Keratinocyte (primary cell): Measurements from ENCODE around the gene SLC25A21. TPM values are rescaled to one million over a fixed set of nuclear protein-coding genes. Genes with fewer than 3 reads are reported as not detected.
A peak's percentile ranks its signal among the peaks of the same experiment; 100 is the strongest.

Experiments used
- DNase-seq: peaks from one replicate; pipeline ENCODE4 v3.0.0-alpha.2; 2011; ENCODE audit warnings: low read depth, missing footprints, low spot score
- FAIRE-seq: peaks from 2 replicates; lab custom pipeline; 2011; peaks lifted over from hg19 to GRCh38; lab: Jason Lieb, UNC
- H2AFZ ChIP-seq: 2 replicates; pipeline ENCODE4 v1.6.0; 2012; ENCODE audit warnings: low read length, control low read depth, inconsistent platforms; ENCODE audit not compliant: control insufficient read depth
- H3K27ac ChIP-seq: 2 replicates; pipeline ENCODE4 v1.5.1; 2011; ENCODE audit warnings: low read length; ENCODE audit not compliant: control insufficient read depth, insufficient read depth
- H3K27me3 ChIP-seq: 3 replicates; pipeline ENCODE4 v1.6.0; 2011; ENCODE audit warnings: low read length; ENCODE audit not compliant: control insufficient read depth, insufficient read depth; ENCODE audit errors: extremely low read depth
- H3K36me3 ChIP-seq, 2 experiments: 2 replicates in 1 of 2; 3 replicates in 1 of 2; pipeline ENCODE4 v1.5.1; 2011; ENCODE audit warnings: low read length in 2 of 2, mild to moderate bottlenecking in 1 of 2; ENCODE audit not compliant: control insufficient read depth in 2 of 2, insufficient read depth in 2 of 2; ENCODE audit errors: extremely low read depth in 1 of 2
- H3K4me1 ChIP-seq: 3 replicates; pipeline ENCODE4 v1.5.1; 2011; ENCODE audit warnings: low read length; ENCODE audit not compliant: control insufficient read depth, insufficient read depth; ENCODE audit errors: extremely low read depth
- H3K4me2 ChIP-seq: 3 replicates; pipeline ENCODE4 v1.6.0; 2011; ENCODE audit warnings: low read depth, low read length; ENCODE audit not compliant: control insufficient read depth, insufficient read depth; ENCODE audit errors: extremely low read depth
- H3K4me3 ChIP-seq, 3 experiments: fragments of 200-600 bp in 1 of 3; sonication (generic) in 1 of 3; 2 replicates in 2 of 3; 3 replicates in 1 of 3; pipeline ENCODE4 v1.5.1; 2011 to 2016; ENCODE audit warnings: low read length in 3 of 3, mild to moderate bottlenecking in 3 of 3, control low read depth in 2 of 3, inconsistent platforms in 1 of 3, low read depth in 1 of 3, mixed read lengths in 1 of 3, mixed run types in 1 of 3, moderate library complexity in 1 of 3; ENCODE audit not compliant: control insufficient read depth in 2 of 3, insufficient read depth in 2 of 3; ENCODE audit errors: extremely low read depth in 1 of 3
- H3K79me2 ChIP-seq: 2 replicates; pipeline ENCODE4 v1.6.0; 2012; ENCODE audit warnings: low read length; ENCODE audit not compliant: control insufficient read depth, insufficient read depth
- H3K9ac ChIP-seq: 3 replicates; pipeline ENCODE4 v1.6.0; 2011; ENCODE audit warnings: low read length; ENCODE audit not compliant: control insufficient read depth, insufficient read depth; ENCODE audit errors: extremely low read depth
- H3K9me1 ChIP-seq: 3 replicates; pipeline ENCODE4 v1.6.0; 2011; ENCODE audit warnings: low read length; ENCODE audit not compliant: control insufficient read depth, insufficient read depth; ENCODE audit errors: extremely low read depth
- H3K9me3 ChIP-seq: 2 replicates; pipeline ENCODE4 v1.5.1; 2012; ENCODE audit warnings: low read depth, low read length; ENCODE audit not compliant: control insufficient read depth
- H4K20me1 ChIP-seq: 3 replicates; pipeline ENCODE4 v1.6.0; 2011; ENCODE audit warnings: low read length; ENCODE audit not compliant: control insufficient read depth, insufficient read depth; ENCODE audit errors: extremely low read depth
- EZH2 ChIP-seq: IDR thresholded peaks from one replicate; pipeline ENCODE4 v1.6.1; 2012; ENCODE audit warnings: inconsistent platforms, mild to moderate bottlenecking, low read length, moderate library complexity
- dilution Hi-C: fragments of 300-500 bp; cut with MboI; formaldehyde crosslinking; loops from one replicate; pipeline ENCODE4 v1.7.0; 2020; ENCODE audit warnings: low sequenced_read_pairs; ENCODE audit not compliant: extremely low pct_ligation_motif_present
- polyA plus RNA-seq, 5 experiments: library from polyadenylated mRNA; depleted of rRNA in 3 of 5; stranded (reverse) in 3 of 5; stranded (forward) in 1 of 5; unstranded in 1 of 5; fragments of >200 nt; gene quantifications; 1 replicate in 1 of 5; 2 replicates in 3 of 5; 3 replicates in 1 of 5; pipeline versions ENCODE4 v1.2.1 to v1.2.3, GENCODE V29; 2011 to 2012; ENCODE audit warnings: missing spikeins in 2 of 5, low read depth in 1 of 5, low replicate concordance in 1 of 5
- TF ChIP-seq, protein P1 (sequence below), 3 experiments: IDR thresholded peaks in 1 of 3; conservative IDR thresholded peaks in 1 of 3; optimal IDR thresholded peaks in 1 of 3; 2 replicates in 2 of 3; 3 replicates in 1 of 3; pipeline versions ENCODE3 to v1.5.1; 2011; ENCODE audit warnings: low read length in 3 of 3, mild to moderate bottlenecking in 3 of 3, moderate library complexity in 2 of 3, control low read depth in 1 of 3, inconsistent platforms in 1 of 3; ENCODE audit not compliant: insufficient read depth in 2 of 3; ENCODE audit errors: extremely low read depth in 1 of 3

SLC25A21 gene
- polyA plus RNA-seq, 1 donor (not counting 4 experiments of a cell fraction or from before 2014, with no cell fraction given): 0.66 TPM

DNA sequence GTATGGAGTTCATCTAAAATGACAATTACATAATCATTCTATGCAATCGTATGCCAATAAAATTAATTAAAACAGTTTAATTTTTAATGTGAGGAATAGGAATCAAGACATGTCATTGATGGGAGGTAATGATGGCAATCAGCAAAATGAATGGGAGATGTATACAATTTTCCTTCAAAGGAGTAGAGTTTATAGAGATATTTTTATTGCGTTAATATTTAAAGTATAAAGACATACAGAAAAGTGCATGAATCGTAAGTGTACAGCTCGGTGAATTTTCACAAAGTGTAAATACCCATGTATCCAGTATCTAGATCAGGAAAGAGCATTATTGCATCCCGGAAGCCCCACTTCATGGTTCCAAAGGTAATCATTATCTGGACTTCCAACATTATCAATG is 26.5 kb upstream of the SLC25A21 start:
- no peak for DNase-seq
- no peak overlapping the region for H3K27ac ChIP-seq
- H3K9ac ChIP-seq: peak overlapping the region; percentile 81
- H3K27me3 ChIP-seq: no peaks in the 10 kb centered on the region
- H3K4me1 ChIP-seq: peaks cover 25% of the 10 kb centered on the region
- H2AFZ ChIP-seq: no peak overlapping the region
- no peak for TF ChIP-seq EZH2
- TF ChIP-seq, protein P1, sequence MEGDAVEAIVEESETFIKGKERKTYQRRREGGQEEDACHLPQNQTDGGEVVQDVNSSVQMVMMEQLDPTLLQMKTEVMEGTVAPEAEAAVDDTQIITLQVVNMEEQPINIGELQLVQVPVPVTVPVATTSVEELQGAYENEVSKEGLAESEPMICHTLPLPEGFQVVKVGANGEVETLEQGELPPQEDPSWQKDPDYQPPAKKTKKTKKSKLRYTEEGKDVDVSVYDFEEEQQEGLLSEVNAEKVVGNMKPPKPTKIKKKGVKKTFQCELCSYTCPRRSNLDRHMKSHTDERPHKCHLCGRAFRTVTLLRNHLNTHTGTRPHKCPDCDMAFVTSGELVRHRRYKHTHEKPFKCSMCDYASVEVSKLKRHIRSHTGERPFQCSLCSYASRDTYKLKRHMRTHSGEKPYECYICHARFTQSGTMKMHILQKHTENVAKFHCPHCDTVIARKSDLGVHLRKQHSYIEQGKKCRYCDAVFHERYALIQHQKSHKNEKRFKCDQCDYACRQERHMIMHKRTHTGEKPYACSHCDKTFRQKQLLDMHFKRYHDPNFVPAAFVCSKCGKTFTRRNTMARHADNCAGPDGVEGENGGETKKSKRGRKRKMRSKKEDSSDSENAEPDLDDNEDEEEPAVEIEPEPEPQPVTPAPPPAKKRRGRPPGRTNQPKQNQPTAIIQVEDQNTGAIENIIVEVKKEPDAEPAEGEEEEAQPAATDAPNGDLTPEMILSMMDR (optimal IDR thresholded peaks at IDR 0.05 in 1 of 3, IDR thresholded peaks at IDR 0.05 in 1 of 3, conservative IDR thresholded peaks at IDR 0.05 in 1 of 3; ENCODE audit: extremely low read depth in 1 of 3, insufficient read depth in 2 of 3, low read length in 3 of 3): no peak
- dilution Hi-C loops: no loop called here
- H3K9me1 ChIP-seq: no peaks in the 10 kb centered on the region
- peaks cover 14% of the 10 kb centered on the region for H3K79me2 ChIP-seq
- peak overlapping the region; percentile 54 to 83 (median 77) for H3K4me3 ChIP-seq
- FAIRE-seq: no peak
- no peaks in the 10 kb centered on the region for H4K20me1 ChIP-seq
- no peaks in the 10 kb centered on the region for H3K9me3 ChIP-seq
- peak overlapping the region; percentile 84 for H3K4me2 ChIP-seq
- no peaks in the 10 kb centered on the region for H3K36me3 ChIP-seq

DNA sequence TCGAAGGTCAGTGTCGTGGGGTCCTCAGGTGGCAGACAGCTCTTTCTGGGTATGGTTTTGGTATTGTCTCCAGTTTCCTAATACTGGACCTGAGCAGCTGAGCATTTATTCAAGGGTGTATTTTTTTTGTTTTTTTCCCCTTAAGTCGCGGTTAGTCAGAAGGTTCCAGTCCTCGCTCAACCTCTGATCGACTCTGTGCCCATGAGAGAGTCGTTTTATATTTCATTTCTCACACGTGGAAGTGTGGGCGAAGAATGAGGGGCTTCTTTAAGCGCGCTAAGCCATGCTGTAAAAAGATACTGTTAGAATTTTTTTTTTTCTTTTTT is 25.8 kb upstream of the SLC25A21 start:
- H3K79me2 ChIP-seq: peaks cover 13% of the 10 kb centered on the region
- dilution Hi-C loops: no loop called here

More for the DNA sequence above, 25.8 kb upstream of the SLC25A21 start:
- no peaks in the 10 kb centered on the region for H4K20me1 ChIP-seq
- peak overlapping the region; percentile 54 to 83 (median 77) for H3K4me3 ChIP-seq
- TF ChIP-seq, protein P1 (optimal IDR thresholded peaks at IDR 0.05 in 1 of 3, IDR thresholded peaks at IDR 0.05 in 1 of 3, conservative IDR thresholded peaks at IDR 0.05 in 1 of 3; ENCODE audit: extremely low read depth in 1 of 3, insufficient read depth in 2 of 3, low read length in 3 of 3): no peak
- no peak for TF ChIP-seq EZH2
- H3K36me3 ChIP-seq: no peaks in the 10 kb centered on the region
- no peak for DNase-seq
- peak overlapping the region; percentile 84 for H3K4me2 ChIP-seq
- H3K9me1 ChIP-seq: no peaks in the 10 kb centered on the region
- H3K9me3 ChIP-seq: no peaks in the 10 kb centered on the region
- peaks cover 21% of the 10 kb centered on the region for H3K4me1 ChIP-seq
- H3K27ac ChIP-seq: peak overlapping the region; percentile 84
- H2AFZ ChIP-seq: peak overlapping the region; percentile 95
- H3K9ac ChIP-seq: peak overlapping the region; percentile 81
- no peaks in the 10 kb centered on the region for H3K27me3 ChIP-seq
- peak; percentile 9 for FAIRE-seq
